ENCODE data around the gene PIK3R5.

DNA sequence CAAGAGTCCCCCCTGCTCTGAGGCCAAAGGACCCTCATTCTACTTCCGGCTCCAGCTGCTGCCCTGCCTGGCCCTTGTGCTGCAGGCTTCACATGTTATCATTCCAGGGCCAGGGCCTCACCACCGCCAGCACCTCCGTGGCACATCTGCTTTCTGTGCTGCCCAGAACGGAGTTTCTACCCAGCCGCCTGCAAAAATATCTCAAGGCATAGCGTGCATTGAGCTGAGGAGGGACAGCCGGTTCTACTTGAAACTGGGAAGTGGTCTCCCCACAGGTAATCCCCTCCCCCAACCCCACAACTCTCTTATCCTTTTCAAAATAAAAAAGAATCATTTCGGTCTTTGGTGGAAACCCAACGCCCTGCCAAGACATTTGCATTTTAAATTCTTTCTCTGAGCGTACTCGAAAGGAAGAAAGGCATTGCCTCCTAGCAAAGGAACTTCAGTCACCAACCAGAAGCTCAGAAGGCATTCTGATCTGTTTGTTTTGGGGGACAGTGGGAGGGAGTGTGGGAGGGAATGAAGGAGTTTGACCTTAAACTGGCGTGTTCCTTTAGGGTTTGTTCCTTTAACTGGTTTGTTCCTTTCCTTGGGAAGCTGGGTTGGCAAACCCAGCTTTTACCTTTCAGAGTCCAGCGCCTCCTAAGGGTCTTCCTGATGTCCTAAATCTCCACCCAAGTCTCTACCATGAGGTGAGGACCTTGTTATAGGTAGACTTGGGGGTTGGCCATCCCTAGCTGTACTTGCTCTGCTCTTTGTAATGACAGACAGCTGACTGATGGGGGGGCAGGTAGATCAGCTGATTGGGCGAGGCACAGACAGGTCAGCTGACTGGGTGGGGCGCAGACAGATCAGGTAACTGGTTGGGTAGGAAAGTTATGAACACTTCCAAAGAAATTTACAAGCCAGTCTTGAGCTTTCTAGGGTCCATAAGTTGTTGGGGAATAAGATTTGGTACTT, 64.6 kb downstream of the PIK3R5 start:
- TF ChIP-seq, protein P1, sequence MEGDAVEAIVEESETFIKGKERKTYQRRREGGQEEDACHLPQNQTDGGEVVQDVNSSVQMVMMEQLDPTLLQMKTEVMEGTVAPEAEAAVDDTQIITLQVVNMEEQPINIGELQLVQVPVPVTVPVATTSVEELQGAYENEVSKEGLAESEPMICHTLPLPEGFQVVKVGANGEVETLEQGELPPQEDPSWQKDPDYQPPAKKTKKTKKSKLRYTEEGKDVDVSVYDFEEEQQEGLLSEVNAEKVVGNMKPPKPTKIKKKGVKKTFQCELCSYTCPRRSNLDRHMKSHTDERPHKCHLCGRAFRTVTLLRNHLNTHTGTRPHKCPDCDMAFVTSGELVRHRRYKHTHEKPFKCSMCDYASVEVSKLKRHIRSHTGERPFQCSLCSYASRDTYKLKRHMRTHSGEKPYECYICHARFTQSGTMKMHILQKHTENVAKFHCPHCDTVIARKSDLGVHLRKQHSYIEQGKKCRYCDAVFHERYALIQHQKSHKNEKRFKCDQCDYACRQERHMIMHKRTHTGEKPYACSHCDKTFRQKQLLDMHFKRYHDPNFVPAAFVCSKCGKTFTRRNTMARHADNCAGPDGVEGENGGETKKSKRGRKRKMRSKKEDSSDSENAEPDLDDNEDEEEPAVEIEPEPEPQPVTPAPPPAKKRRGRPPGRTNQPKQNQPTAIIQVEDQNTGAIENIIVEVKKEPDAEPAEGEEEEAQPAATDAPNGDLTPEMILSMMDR (IDR thresholded peaks at IDR 0.05) = no peak
- TF ChIP-seq POLR2A (IDR thresholded peaks at IDR 0.05) (no peak), EP300 (IDR thresholded peaks at IDR 0.05) (no peak)

All from tibial nerve (tissue), 4 donors.